Stimulated activated CD4-positive, alpha-beta T cell treated with anti-CD3 and anti-CD28 coated beads, Interleukin-1b, Interleukin-23, amount 100 ng/mL, for 1 hour (primary cell): ENCODE results near the gene ATP2B2.
A peak's percentile ranks its signal among the peaks of the same experiment; 100 is the strongest.

Source experiments
- DNase-seq, 2 donors: peaks; one replicate each; pipeline ENCODE4 v3.0.0-alpha.2; 2020; ENCODE audit warnings: low read depth in 2 of 2

Gene ATP2B2

GRCh38 chr3:10344147-10344943 lies 161.0 kb downstream of the ATP2B2 start:
- peak; percentile 19 to 31 for DNase-seq

GRCh38 chr3:10343526-10343925 lies 161.9 kb downstream of the ATP2B2 start:
- no peak for DNase-seq

GRCh38 chr3:10342781-10343180 lies 162.6 kb downstream of the ATP2B2 start:
- no peak for DNase-seq

- no peak for DNase-seq
Measured at GRCh38 chr3:10341901-10342398, 163.4 kb downstream of the ATP2B2 start.

- no peak for DNase-seq
Measured at GRCh38 chr3:10340476-10340875, 164.9 kb downstream of the ATP2B2 start.

GRCh38 chr3:10340046-10340445 lies 165.3 kb downstream of the ATP2B2 start:
- no peak for DNase-seq

- DNase-seq, result no peak
Measured at GRCh38 chr3:10339376-10339955, 165.9 kb downstream of the ATP2B2 start.

GRCh38 chr3:10338591-10339353 lies 166.6 kb downstream of the ATP2B2 start:
- no peak for DNase-seq

- DNase-seq, result no peak
Measured at GRCh38 chr3:10338164-10338470, 167.3 kb downstream of the ATP2B2 start.

GRCh38 chr3:10337323-10338163 lies 167.8 kb downstream of the ATP2B2 start:
- DNase-seq, result no peak

- DNase-seq, result no peak
Measured at GRCh38 chr3:10336761-10337160, 168.6 kb downstream of the ATP2B2 start.

- DNase-seq, result no peak
Measured at GRCh38 chr3:10335871-10336622, 169.3 kb downstream of the ATP2B2 start.

GRCh38 chr3:10335190-10335738 lies 170.1 kb downstream of the ATP2B2 start:
- no peak for DNase-seq

- no peak for DNase-seq
Measured at GRCh38 chr3:10334459-10334858, 170.9 kb downstream of the ATP2B2 start.

- no peak for DNase-seq
Measured at GRCh38 chr3:10334042-10334441, 171.3 kb downstream of the ATP2B2 start.

- no peak for DNase-seq
Measured at GRCh38 chr3:10333349-10333650, 172.1 kb downstream of the ATP2B2 start.

GRCh38 chr3:10332481-10333348 lies 172.7 kb downstream of the ATP2B2 start:
- no peak for DNase-seq

GRCh38 chr3:10331320-10331719 lies 174.1 kb downstream of the ATP2B2 start:
- no peak for DNase-seq

GRCh38 chr3:10330319-10330718 lies 175.1 kb downstream of the ATP2B2 start:
- DNase-seq, result no peak

GRCh38 chr3:10329495-10330015 lies 175.8 kb downstream of the ATP2B2 start:
- no peak for DNase-seq
